Measurements from ENCODE around the gene ITSN2. TPM values are rescaled to one million over a fixed set of nuclear protein-coding genes. Genes with fewer than 3 reads are reported as not detected.

Gene ITSN2
- total RNA-seq, 1 donor from 2014 or later = 52.5 TPM

DNA sequence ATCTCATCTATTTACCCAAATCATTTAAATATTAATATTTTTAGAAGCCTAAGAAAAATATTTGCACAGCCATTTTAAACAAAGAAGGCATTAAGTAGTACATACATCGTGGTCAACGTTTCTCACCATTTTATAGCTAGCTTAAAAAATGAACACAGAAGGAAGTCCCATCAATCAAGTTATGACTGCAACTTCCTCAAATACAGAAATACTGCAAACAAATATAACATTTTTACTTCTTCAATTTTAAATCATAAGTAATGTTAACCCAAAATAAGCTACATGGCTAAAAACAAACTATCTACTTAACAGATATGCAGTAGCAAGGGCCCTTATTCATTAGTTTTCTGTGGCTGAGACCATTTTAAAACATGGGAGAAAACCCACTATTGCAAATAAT lies 30.6 kb downstream of the ITSN2 start:
- H3K4me3 ChIP-seq = no peak overlapping the region
- intact Hi-C loops (cut with DNase I) = no loop called here
- DNase-seq (ENCODE audit: extremely low spot score in 2 of 2) = no peak
- no peaks in the 10 kb centered on the region for H3K27me3 ChIP-seq
- no peaks in the 10 kb centered on the region for H3K36me3 ChIP-seq
- TF ChIP-seq CTCF (IDR thresholded peaks at IDR 0.05) (no peak), POLR2AphosphoS5 (IDR thresholded peaks at IDR 0.05; ENCODE audit: insufficient read depth in 1 of 2, low read depth in 1 of 2) (no peak), POLR2A (IDR thresholded peaks at IDR 0.05) (no peak)
- no peaks in the 10 kb centered on the region for H3K9me3 ChIP-seq
- H3K4me1 ChIP-seq = peaks cover 31% of the 10 kb centered on the region
- H3K27ac ChIP-seq = no peak overlapping the region

DNA sequence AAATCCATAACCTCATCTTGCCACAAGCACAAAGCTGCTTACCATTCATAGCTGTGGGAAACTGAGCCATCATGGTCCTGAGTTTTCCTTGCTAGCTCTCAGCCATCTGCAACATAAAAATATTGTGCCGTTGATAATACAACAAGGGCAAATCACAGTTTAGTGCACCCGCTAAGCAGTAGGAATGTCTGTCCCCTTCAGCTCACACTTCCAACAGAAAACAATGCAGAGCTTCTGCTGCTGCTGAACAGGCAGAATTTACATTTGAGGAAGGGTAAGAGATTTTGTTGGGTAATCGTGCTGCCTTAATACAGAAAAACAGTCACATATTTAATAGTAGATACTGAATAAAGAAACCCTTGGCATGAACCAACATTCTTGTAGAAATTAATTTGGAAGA lies 32.3 kb downstream of the ITSN2 start:
- intact Hi-C loops (cut with DNase I) = no loop called here
- TF ChIP-seq CTCF (IDR thresholded peaks at IDR 0.05) = no peak
- TF ChIP-seq POLR2A (IDR thresholded peaks at IDR 0.05) = no peak
- no peak for TF ChIP-seq POLR2AphosphoS5 (IDR thresholded peaks at IDR 0.05; ENCODE audit: insufficient read depth in 1 of 2, low read depth in 1 of 2)
- Histone ChIP-seq H3K4me3 (no peak overlapping the region), H3K9me3 (no peaks in the 10 kb centered on the region), H3K4me1 (peaks cover 21% of the 10 kb centered on the region), H3K36me3 (no peaks in the 10 kb centered on the region), H3K27me3 (no peaks in the 10 kb centered on the region), H3K27ac (no peak overlapping the region)
- DNase-seq (ENCODE audit: extremely low spot score in 2 of 2) = no peak

- intact Hi-C loops (cut with DNase I) = no loop called here
- TF ChIP-seq CTCF (IDR thresholded peaks at IDR 0.05) (no peak), POLR2AphosphoS5 (IDR thresholded peaks at IDR 0.05; ENCODE audit: insufficient read depth in 1 of 2, low read depth in 1 of 2) (no peak), POLR2A (IDR thresholded peaks at IDR 0.05) (no peak)
- Histone ChIP-seq H3K36me3 (no peaks in the 10 kb centered on the region), H3K9me3 (no peaks in the 10 kb centered on the region), H3K27me3 (no peaks in the 10 kb centered on the region), H3K4me3 (no peak overlapping the region), H3K27ac (no peak overlapping the region), H3K4me1 (no peaks in the 10 kb centered on the region)
- no peak for DNase-seq (ENCODE audit: extremely low spot score in 2 of 2)
Observed at GRCh38 chr2:24317491-24317920, 42.8 kb downstream of the ITSN2 start.

GRCh38 chr2:24315669-24316068 lies 44.7 kb downstream of the ITSN2 start:
- intact Hi-C loops (cut with DNase I) = no loop called here
- TF ChIP-seq POLR2AphosphoS5 (IDR thresholded peaks at IDR 0.05; ENCODE audit: insufficient read depth in 1 of 2, low read depth in 1 of 2) (no peak), CTCF (IDR thresholded peaks at IDR 0.05) (no peak), POLR2A (IDR thresholded peaks at IDR 0.05) (no peak)
- Histone ChIP-seq H3K27me3 (no peaks in the 10 kb centered on the region), H3K4me3 (no peak overlapping the region), H3K4me1 (no peaks in the 10 kb centered on the region), H3K9me3 (no peaks in the 10 kb centered on the region), H3K27ac (no peak overlapping the region), H3K36me3 (peaks cover 0 to 7% of the 10 kb centered on the region in 2 donors)
- no peak for DNase-seq (ENCODE audit: extremely low spot score in 2 of 2)

DNA sequence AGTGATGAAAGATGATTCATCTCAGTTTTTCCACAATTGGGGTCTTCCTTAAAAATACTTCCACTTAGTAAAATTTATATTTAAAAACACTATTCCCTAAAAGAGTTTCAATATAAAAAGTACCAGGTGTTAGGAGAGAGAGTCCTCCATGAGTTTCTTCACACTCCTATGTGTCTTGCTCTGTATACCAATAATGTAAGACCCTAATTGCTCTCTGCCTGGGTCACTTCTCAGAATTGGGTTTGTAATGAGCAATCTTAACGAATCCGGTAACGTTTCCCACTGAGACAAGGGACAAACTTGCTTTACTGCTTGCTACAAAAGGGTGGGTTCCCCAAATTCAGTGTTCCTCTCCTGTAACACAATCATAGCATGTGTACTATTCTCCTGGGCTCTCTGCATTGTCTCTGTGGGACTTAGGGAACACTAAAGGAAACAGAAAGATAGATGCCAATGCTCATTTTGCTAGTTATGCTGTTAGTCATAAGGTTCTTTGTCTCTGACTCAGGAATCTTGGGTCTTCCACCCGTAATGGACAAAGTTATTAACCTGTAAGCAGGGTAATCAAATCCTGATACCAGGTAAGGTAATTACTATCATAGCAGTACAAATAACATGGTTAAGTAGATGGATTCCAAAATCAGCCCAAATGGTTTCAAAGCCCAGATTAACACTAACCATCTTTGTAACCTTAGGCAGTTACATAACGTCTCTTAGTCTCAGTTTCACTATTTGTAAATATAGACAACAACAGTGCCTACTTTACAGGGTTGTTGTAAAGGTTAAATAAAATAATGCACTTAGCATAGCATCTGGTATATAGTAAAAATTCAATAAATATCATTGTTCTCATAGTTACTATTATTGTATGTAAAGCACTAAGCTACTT lies 46.3 kb downstream of the ITSN2 start:
- TF ChIP-seq POLR2A (IDR thresholded peaks at IDR 0.05) (no peak), POLR2AphosphoS5 (IDR thresholded peaks at IDR 0.05; ENCODE audit: insufficient read depth in 1 of 2, low read depth in 1 of 2) (no peak), CTCF (IDR thresholded peaks at IDR 0.05) (no peak)
- DNase-seq (ENCODE audit: extremely low spot score in 2 of 2) = no peak
- H3K9me3 ChIP-seq = no peaks in the 10 kb centered on the region
- no peaks in the 10 kb centered on the region for H3K27me3 ChIP-seq
- no peak overlapping the region for H3K27ac ChIP-seq
- intact Hi-C loops (cut with DNase I) = no loop called here
- H3K4me1 ChIP-seq = no peaks in the 10 kb centered on the region
- H3K4me3 ChIP-seq = no peak overlapping the region
- peaks cover 0 to 14% of the 10 kb centered on the region in 2 donors for H3K36me3 ChIP-seq
